ENCODE measurements around the gene CHD6.

Gene CHD6

GRCh38 chr20:41475503-41475902 lies 142.7 kb downstream of the CHD6 start:
- TF ChIP-seq, protein P1, sequence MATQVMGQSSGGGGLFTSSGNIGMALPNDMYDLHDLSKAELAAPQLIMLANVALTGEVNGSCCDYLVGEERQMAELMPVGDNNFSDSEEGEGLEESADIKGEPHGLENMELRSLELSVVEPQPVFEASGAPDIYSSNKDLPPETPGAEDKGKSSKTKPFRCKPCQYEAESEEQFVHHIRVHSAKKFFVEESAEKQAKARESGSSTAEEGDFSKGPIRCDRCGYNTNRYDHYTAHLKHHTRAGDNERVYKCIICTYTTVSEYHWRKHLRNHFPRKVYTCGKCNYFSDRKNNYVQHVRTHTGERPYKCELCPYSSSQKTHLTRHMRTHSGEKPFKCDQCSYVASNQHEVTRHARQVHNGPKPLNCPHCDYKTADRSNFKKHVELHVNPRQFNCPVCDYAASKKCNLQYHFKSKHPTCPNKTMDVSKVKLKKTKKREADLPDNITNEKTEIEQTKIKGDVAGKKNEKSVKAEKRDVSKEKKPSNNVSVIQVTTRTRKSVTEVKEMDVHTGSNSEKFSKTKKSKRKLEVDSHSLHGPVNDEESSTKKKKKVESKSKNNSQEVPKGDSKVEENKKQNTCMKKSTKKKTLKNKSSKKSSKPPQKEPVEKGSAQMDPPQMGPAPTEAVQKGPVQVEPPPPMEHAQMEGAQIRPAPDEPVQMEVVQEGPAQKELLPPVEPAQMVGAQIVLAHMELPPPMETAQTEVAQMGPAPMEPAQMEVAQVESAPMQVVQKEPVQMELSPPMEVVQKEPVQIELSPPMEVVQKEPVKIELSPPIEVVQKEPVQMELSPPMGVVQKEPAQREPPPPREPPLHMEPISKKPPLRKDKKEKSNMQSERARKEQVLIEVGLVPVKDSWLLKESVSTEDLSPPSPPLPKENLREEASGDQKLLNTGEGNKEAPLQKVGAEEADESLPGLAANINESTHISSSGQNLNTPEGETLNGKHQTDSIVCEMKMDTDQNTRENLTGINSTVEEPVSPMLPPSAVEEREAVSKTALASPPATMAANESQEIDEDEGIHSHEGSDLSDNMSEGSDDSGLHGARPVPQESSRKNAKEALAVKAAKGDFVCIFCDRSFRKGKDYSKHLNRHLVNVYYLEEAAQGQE (IDR thresholded peaks at IDR 0.05; ENCODE audit: low read depth), result no peak
- TF ChIP-seq EGR1 (IDR thresholded peaks at IDR 0.05) (no peak), TCF12 (IDR thresholded peaks at IDR 0.05; ENCODE audit: low read depth) (no peak), NFIC (IDR thresholded peaks at IDR 0.05) (no peak), TEAD4 (IDR thresholded peaks at IDR 0.05) (no peak), FOXM1 (IDR thresholded peaks at IDR 0.05; ENCODE audit: borderline replicate concordance, low read depth) (no peak), RAD21 (IDR thresholded peaks at IDR 0.05; ENCODE audit: low read depth) (no peak), CEBPB (IDR thresholded peaks at IDR 0.05) (no peak), MAX (IDR thresholded peaks at IDR 0.05) (no peak), USF1 (IDR thresholded peaks at IDR 0.05) (no peak), YY1 (IDR thresholded peaks at IDR 0.05; ENCODE audit: low read depth) (no peak), ZBTB7A (IDR thresholded peaks at IDR 0.05; ENCODE audit: low read depth) (no peak), EP300 (IDR thresholded peaks at IDR 0.05; ENCODE audit: borderline replicate concordance) (no peak), TAF1 (IDR thresholded peaks at IDR 0.05; ENCODE audit: low read depth) (no peak), CREB1 (IDR thresholded peaks at IDR 0.05; ENCODE audit: low read depth) (no peak)

- TF ChIP-seq MAX (IDR thresholded peaks at IDR 0.05) (no peak), EP300 (IDR thresholded peaks at IDR 0.05; ENCODE audit: borderline replicate concordance) (no peak), TCF12 (IDR thresholded peaks at IDR 0.05; ENCODE audit: low read depth) (no peak), CEBPB (IDR thresholded peaks at IDR 0.05) (no peak), FOXM1 (IDR thresholded peaks at IDR 0.05; ENCODE audit: borderline replicate concordance, low read depth) (no peak), TEAD4 (IDR thresholded peaks at IDR 0.05) (no peak), USF1 (IDR thresholded peaks at IDR 0.05) (no peak), CREB1 (IDR thresholded peaks at IDR 0.05; ENCODE audit: low read depth) (no peak), TAF1 (IDR thresholded peaks at IDR 0.05; ENCODE audit: low read depth) (no peak), RAD21 (IDR thresholded peaks at IDR 0.05; ENCODE audit: low read depth) (no peak), EGR1 (IDR thresholded peaks at IDR 0.05) (no peak), ZBTB7A (IDR thresholded peaks at IDR 0.05; ENCODE audit: low read depth) (no peak), NFIC (IDR thresholded peaks at IDR 0.05) (no peak), YY1 (IDR thresholded peaks at IDR 0.05; ENCODE audit: low read depth) (no peak)
- TF ChIP-seq, protein P1 (IDR thresholded peaks at IDR 0.05; ENCODE audit: low read depth), result no peak
Measured at GRCh38 chr20:41470362-41471095, 147.6 kb downstream of the CHD6 start.

DNA sequence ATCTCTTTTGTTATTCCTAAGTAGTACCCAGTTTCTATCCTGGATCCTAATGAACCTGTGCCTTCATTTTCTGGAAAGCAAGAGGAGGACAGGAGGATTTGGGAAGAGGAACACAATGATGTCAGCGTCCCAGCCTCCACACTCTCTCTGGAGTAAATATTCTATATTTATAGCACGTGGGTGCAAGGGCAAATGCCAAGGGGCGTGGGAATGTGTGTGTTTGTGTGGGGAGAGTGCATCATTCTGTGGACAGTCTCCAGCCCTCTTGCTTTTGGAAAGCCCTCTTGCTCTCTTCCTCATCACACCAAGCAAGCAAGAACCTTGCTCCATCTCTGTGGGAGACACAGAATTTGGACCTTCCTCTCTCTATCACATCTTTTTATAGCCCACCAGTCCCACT lies 148.3 kb downstream of the CHD6 start:
- TF ChIP-seq, protein P1 (IDR thresholded peaks at IDR 0.05; ENCODE audit: low read depth), result no peak
- no peak for TF ChIP-seq FOXM1 (IDR thresholded peaks at IDR 0.05; ENCODE audit: borderline replicate concordance, low read depth)
- no peak for TF ChIP-seq EP300 (IDR thresholded peaks at IDR 0.05; ENCODE audit: borderline replicate concordance)
- no peak for TF ChIP-seq CEBPB (IDR thresholded peaks at IDR 0.05)
- no peak for TF ChIP-seq NFIC (IDR thresholded peaks at IDR 0.05)
- TF ChIP-seq TCF12 (IDR thresholded peaks at IDR 0.05; ENCODE audit: low read depth), result no peak
- TF ChIP-seq USF1 (IDR thresholded peaks at IDR 0.05), result no peak

All from Ishikawa (cell line).